ENCODE measurements around the gene RBKS. TPM values are rescaled to one million over a fixed set of nuclear protein-coding genes. Genes with fewer than 3 reads are reported as not detected.
A peak's percentile ranks its signal among the peaks of the same experiment; 100 is the strongest.

RBKS gene
- total and polyA plus RNA-seq, 12 donors = 0.88 to 9.1 (median 5.0) TPM

DNA sequence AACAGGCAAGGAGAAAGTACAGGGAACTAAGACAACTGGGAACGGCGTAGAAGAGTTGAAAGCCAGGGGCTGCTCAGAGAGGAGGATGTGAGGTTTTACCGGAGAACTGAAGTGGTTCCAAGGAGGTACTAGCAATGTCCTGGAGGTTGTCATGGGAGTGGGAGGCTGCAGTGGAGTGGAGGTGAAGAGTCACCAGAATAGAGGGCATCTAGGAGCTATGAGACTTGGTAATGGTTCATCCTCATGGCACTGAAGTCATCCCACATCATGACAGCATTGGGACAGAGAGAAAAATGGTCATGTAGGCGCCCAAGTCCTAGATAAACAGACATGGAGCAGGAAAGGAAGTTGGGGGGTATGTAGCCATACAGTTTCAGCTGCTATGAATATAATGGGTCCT, 92.3 kb downstream of the RBKS start:
- no peak for DNase-seq
- Histone ChIP-seq H3K4me1 (peaks cover 9 to 75% (median 55%) of the 10 kb centered on the region in 9 donors), H3K9me3 (no peaks in the 10 kb centered on the region), H3K36me3 (no peaks in the 10 kb centered on the region), H3K27me3 (no peaks in the 10 kb centered on the region), H3K4me3 (no peak overlapping the region), H3K27ac (peak overlapping the region; percentile 17 to 98 (median 92))
- TF ChIP-seq, protein P1, sequence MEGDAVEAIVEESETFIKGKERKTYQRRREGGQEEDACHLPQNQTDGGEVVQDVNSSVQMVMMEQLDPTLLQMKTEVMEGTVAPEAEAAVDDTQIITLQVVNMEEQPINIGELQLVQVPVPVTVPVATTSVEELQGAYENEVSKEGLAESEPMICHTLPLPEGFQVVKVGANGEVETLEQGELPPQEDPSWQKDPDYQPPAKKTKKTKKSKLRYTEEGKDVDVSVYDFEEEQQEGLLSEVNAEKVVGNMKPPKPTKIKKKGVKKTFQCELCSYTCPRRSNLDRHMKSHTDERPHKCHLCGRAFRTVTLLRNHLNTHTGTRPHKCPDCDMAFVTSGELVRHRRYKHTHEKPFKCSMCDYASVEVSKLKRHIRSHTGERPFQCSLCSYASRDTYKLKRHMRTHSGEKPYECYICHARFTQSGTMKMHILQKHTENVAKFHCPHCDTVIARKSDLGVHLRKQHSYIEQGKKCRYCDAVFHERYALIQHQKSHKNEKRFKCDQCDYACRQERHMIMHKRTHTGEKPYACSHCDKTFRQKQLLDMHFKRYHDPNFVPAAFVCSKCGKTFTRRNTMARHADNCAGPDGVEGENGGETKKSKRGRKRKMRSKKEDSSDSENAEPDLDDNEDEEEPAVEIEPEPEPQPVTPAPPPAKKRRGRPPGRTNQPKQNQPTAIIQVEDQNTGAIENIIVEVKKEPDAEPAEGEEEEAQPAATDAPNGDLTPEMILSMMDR (IDR thresholded peaks at IDR 0.05) = no peak
- intact Hi-C loops (cut with DNase I) = loop anchor here in 3 of 10 donors (5.0 to 10.0 kb wide), 3 partner anchors 81 to 599 kb away; partner anchors contain the start of gene FOSL2 (in 1 of the 3)
- 91% methylated on average over 4 of the region's 4 CpGs for WGBS, 2 donors
- ATAC-seq = no peak

DNA sequence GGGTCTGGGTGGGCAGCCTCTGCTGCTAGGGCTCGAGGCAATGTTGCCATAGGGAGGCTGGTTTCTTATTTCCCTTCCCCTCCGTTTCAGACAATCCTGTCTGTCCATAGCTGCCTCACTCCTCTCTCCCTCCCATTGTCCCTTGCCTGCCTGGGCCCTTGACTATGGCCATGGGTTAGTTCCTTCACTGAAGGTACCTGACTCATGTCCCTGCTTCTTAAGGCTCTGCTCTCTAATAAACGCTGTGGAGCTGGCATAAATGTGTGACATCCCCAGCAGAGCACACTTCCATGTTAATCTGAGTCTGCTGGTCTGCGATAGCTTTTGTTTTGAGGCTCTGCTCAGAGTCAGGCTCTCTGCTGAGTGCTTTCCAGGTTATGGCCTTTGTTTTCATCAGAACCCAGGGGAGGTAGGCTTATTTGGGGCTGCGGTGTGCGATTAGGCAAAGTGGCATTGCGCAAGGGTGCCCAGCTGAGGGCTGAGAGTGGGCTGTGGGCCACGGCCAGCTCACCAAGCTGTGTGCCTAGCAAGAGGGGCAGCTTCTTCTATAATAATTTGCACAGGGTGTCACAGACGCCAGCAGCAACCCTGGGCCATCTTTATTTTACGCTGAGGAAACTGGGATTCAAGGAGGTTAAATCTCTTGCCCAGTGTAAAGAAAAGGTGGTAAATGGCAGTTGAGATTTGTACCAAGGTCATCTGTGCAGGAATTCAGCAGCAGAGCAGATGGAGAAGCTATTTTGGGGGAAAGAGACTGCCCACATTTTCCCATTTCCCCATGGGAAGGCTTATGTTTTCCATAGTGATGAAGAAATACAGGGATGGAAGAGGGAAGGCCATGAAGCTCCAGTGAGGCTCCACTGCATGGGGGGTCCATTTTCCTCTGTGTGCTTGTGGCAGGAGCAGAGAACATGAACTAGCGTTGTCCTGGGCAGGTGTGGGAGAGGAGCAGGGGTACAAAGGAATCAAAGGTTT, 93.1 kb downstream of the RBKS start:
- intact Hi-C loops (cut with DNase I) = loop anchor here in 3 of 10 donors (5.0 to 10.0 kb wide), 3 partner anchors 80 to 600 kb away; partner anchors contain the start of gene FOSL2 (in 1 of the 3)
- Histone ChIP-seq H3K4me3 (no peak overlapping the region), H3K27ac (peak overlapping the region; percentile 80 to 98 (median 92)), H3K27me3 (no peaks in the 10 kb centered on the region), H3K4me1 (peaks cover 9 to 74% (median 53%) of the 10 kb centered on the region in 9 donors), H3K36me3 (no peaks in the 10 kb centered on the region), H3K9me3 (no peaks in the 10 kb centered on the region)
- TF ChIP-seq, protein P1 (IDR thresholded peaks at IDR 0.05) = no peak
- peak; percentile 40 to 82 (median 64) for ATAC-seq
- 58 to 69% methylated on average over 11 of the region's 11 CpGs for WGBS, 2 donors
- peak; percentile 50 to 71 for DNase-seq

- H3K9me3 ChIP-seq = no peaks in the 10 kb centered on the region
- intact Hi-C loops (cut with DNase I) = loop anchor here in 3 of 10 donors (1.0 to 10.0 kb wide), 5 partner anchors 15 to 601 kb away; partner anchors contain the start of gene FOSL2 (in 1 of the 3)
- H3K27me3 ChIP-seq = no peaks in the 10 kb centered on the region
- DNase-seq (peak in 1 of 2 donors; percentile 63), ATAC-seq (peak; percentile 48 to 86 (median 66))
- peaks cover 9 to 71% (median 52%) of the 10 kb centered on the region in 9 donors for H3K4me1 ChIP-seq
- no peaks in the 10 kb centered on the region for H3K36me3 ChIP-seq
- TF ChIP-seq, protein P1 (IDR thresholded peaks at IDR 0.05) = no peak
- no peak overlapping the region for H3K4me3 ChIP-seq
- H3K27ac ChIP-seq = peak overlapping the region; percentile 80 to 98 (median 92)
- 13 to 20% methylated on average over 4 of the region's 4 CpGs for WGBS, 2 donors
Measured at GRCh38 chr2:27795868-27796277, 94.3 kb downstream of the RBKS start.

- Histone ChIP-seq H3K4me1 (peaks cover 9 to 65% (median 52%) of the 10 kb centered on the region in 9 donors), H3K27me3 (no peaks in the 10 kb centered on the region), H3K27ac (peak overlapping the region; percentile 80 to 98 (median 92)), H3K4me3 (no peak overlapping the region), H3K9me3 (peaks cover 0 to under 1% (median 0%) of the 10 kb centered on the region in 11 donors), H3K36me3 (no peaks in the 10 kb centered on the region)
- intact Hi-C loops (cut with DNase I) = loop anchor here in 3 of 10 donors (1.0 to 10.0 kb wide), 5 partner anchors 14 to 602 kb away; partner anchors contain the start of gene FOSL2 (in 1 of the 3)
- 80% methylated on average over 8 of the region's 8 CpGs for WGBS, 2 donors
- DNase-seq (no peak), ATAC-seq (peak in 2 of 8 donors; percentile 2 to 4)
- TF ChIP-seq, protein P1 (IDR thresholded peaks at IDR 0.05) = no peak
Measured at GRCh38 chr2:27795093-27795834, 94.9 kb downstream of the RBKS start.

All from heart right ventricle (tissue), 16 donors.